HUES64 (cell line): Measurements from ENCODE around the gene CFAP77.

Source experiments
- H3K27ac ChIP-seq: 2 replicates; pipeline ENCODE4 v1.7.0; 2013; ENCODE audit warnings: low read depth, low read length, inconsistent platforms
- H3K27me3 ChIP-seq: 2 replicates; pipeline ENCODE4 v1.6.1; 2013; ENCODE audit warnings: mild to moderate bottlenecking, low read length; ENCODE audit not compliant: insufficient read depth
- H3K36me3 ChIP-seq: 2 replicates; pipeline ENCODE4 v1.6.1; 2013; ENCODE audit warnings: mild to moderate bottlenecking, low read length; ENCODE audit not compliant: insufficient read depth
- H3K4me1 ChIP-seq: 2 replicates; pipeline ENCODE4 v1.6.1; 2013; ENCODE audit warnings: mild to moderate bottlenecking, low read length, moderate library complexity; ENCODE audit not compliant: insufficient read depth
- H3K4me3 ChIP-seq: 2 replicates; pipeline ENCODE4 v1.5.1; 2013; ENCODE audit warnings: mild to moderate bottlenecking, low read length, moderate library complexity
- H3K9ac ChIP-seq: 2 replicates; pipeline ENCODE4 v1.6.1; 2013; ENCODE audit warnings: mild to moderate bottlenecking, low read depth, low read length
- H3K9me3 ChIP-seq: 2 replicates; pipeline ENCODE4 v1.6.1; 2013; ENCODE audit warnings: low read depth, low read length; ENCODE audit not compliant: insufficient read depth
- WGBS: fragments of 150-250, 120-280 bp; methylation state at CpG from one replicate; pipeline ENCODE4 v1.1.7; 2013; ENCODE audit warnings: missing lambda C conversion rate; 5-methylcytosine and 5-hydroxymethylcytosine counted together

The CFAP77 gene

DNA sequence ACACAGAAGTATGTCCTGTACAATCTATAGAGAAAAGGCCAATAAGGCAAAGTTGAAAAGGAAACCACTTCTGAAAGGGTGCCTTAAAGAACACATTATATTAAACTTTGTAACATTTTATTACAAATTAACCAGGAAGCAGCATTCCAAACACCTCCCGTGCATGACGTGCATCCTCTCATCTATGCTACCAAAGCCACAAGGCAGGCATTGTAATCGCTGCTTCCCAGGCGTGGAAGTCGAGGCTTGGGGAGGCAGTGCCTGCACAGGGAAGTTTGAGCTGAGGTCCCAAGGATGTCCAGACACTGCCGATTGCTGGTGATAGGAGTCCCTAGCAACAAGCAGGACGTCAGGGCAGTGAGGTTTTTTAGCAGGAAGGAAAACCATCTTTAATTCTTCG, 128.1 kb downstream of the CFAP77 start:
- no peaks in the 10 kb centered on the region for H3K36me3 ChIP-seq
- no peak overlapping the region for H3K27ac ChIP-seq
- no peaks in the 10 kb centered on the region for H3K27me3 ChIP-seq
- peaks cover 10% of the 10 kb centered on the region; the same call in 1 of the 2 replicates for H3K9me3 ChIP-seq
- no peak overlapping the region for H3K9ac ChIP-seq
- H3K4me1 ChIP-seq: peaks cover 5% of the 10 kb centered on the region; the same call in 1 of the 2 replicates
- 93% methylated on average over 8 of the region's 8 CpGs for WGBS
- H3K4me3 ChIP-seq: no peak overlapping the region

DNA sequence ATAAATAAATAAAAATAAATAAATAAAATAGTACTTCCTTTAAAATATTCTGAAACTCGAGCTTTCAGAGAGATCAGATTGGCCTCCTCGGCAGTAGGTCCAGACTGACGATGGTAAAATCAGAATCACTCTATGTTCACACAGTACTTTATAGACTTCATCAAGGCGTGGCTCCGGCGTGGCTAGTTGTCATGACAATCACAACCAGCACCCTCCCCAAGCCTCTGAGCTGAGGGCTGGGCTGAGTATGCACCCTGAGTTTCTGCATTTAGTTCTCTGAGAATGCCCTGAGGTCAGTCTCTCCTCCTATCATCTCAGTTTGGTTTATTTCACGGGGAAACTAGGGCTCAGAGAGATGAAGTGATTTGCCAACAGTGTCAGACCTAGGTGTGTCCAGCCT, 129.1 kb downstream of the CFAP77 start:
- no peak overlapping the region for H3K4me3 ChIP-seq
- no peaks in the 10 kb centered on the region for H3K27me3 ChIP-seq
- no peak overlapping the region for H3K9ac ChIP-seq
- peaks cover 10% of the 10 kb centered on the region; the same call in 1 of the 2 replicates for H3K9me3 ChIP-seq
- H3K27ac ChIP-seq: no peak overlapping the region
- H3K4me1 ChIP-seq: peaks cover 12% of the 10 kb centered on the region; the same call in 1 of the 2 replicates
- 91% methylated on average over 7 of the region's 7 CpGs for WGBS
- H3K36me3 ChIP-seq: no peaks in the 10 kb centered on the region

DNA sequence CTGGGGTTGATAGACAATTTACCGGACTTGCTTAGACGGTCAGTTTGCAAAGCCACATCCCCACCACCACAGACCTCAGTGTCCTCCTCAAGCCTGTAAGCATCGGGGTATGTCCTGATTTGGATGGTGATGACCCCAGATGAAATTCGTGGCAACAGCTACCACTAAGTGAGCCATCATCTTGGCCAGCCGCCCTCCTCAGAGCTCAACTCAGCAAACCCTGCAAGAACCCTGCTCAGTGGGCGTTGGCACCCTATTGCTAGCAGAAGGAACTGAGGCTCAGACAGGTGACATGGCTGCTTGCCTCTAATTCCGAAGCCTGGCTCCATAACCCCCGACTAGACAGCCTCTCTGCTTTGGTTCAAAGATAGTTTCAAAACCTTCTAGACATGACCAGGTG, 131.0 kb downstream of the CFAP77 start:
- Histone ChIP-seq H3K9ac (no peak overlapping the region), H3K36me3 (no peaks in the 10 kb centered on the region), H3K9me3 (no peaks in the 10 kb centered on the region), H3K27me3 (no peaks in the 10 kb centered on the region), H3K4me3 (no peak overlapping the region), H3K4me1 (peaks cover 12% of the 10 kb centered on the region; the same call in 1 of the 2 replicates), H3K27ac (no peak overlapping the region)
- 94% methylated on average over 8 of the region's 8 CpGs for WGBS

DNA sequence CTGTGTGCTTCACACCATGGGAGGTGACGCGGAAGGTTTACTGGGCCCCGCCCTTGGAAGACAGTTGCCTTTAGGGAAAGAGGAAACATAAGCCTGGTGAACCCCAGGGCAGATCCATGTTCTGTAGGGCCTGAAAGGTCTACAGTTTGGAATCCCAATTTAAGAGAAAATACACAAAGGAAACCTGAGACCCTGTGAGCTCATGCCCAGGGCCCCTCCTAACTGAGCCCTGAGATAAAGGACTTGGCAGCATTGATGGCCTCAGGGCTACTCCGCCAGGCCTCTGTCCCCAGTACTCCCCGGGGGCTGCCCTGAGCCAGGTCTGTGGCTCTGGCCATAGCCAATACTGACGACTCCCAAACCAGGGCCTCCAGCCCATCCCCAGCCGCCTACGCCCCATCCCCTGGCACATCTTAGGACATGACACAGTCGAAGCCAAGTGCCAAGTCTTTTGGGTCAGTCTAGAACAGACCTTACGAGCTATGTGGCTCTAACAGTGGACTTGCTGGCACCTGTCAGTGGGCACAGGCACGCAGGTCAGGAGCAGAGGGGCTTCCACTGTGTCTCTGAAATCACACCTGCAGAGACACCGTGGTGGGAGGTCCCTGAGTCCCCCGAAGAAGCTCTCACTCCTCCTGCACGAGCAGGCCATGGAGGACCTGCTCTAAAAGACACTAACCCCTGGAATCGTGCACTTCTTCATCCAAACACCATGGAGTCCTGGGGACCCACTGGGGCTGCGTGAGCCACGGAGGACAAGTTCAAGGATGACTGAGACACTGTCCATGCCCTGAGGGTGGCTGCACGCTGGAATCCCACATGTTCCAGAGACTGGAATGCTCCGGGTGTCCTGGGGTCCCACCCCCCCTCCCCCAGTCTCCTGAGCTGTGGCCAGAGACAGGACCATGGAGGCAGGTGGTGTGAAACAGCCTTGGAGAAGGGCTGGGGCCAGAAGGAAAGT, 132.1 kb downstream of the CFAP77 start:
- 91% methylated on average over 19 of the region's 19 CpGs for WGBS
- H3K27ac ChIP-seq: no peak overlapping the region
- no peaks in the 10 kb centered on the region for H3K36me3 ChIP-seq
- H3K9ac ChIP-seq: no peak overlapping the region
- H3K4me3 ChIP-seq: no peak overlapping the region
- H3K9me3 ChIP-seq: no peaks in the 10 kb centered on the region
- H3K4me1 ChIP-seq: peaks cover 12% of the 10 kb centered on the region; the same call in 1 of the 2 replicates
- H3K27me3 ChIP-seq: no peaks in the 10 kb centered on the region

DNA sequence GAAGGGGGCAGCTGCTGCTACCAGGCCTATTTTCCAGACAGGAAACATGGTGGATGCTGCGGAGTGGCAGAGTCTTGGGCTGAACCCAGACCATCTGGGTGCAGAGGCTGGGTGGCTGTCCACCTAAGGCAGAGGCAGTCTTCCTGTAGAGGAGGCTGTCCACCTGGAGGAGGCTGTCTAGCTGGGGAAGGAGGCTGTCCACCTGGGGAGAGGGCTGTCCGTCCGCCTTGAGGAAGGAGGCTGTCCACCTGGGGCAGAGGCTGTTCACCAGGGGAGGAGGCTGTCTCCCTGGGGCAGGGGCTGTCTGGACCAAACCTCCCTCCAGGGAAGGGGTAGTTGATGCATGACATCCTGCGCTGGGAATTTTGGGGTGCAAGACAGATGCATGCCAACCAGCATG, 133.2 kb downstream of the CFAP77 start:
- Histone ChIP-seq H3K36me3 (no peaks in the 10 kb centered on the region), H3K4me3 (no peak overlapping the region), H3K4me1 (peaks cover 12% of the 10 kb centered on the region; the same call in 1 of the 2 replicates), H3K9ac (no peak overlapping the region), H3K27ac (no peak overlapping the region), H3K27me3 (no peaks in the 10 kb centered on the region), H3K9me3 (no peaks in the 10 kb centered on the region)
- whole genome bisulfite sequencing: 97% methylated on average over 4 of the region's 4 CpGs

DNA sequence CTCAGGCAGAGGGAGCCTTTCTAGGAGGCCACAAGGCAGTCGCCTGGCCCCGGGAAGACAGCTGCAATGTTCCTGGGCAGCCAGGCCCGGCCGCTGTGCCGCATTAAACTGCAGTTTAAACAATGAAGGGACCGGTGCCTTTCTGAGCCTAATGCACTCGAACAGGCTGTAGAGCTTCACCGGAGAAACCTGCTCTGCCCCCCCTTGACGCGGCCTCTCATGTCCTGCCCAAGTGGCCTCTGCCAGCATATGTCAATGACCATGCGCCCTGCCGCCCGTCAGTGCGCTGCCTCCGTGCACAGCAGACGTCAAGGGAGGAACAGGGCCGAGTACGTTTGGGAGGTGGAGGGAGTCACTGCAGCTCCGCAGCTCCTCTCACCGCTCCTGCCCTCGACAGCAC, 133.9 kb downstream of the CFAP77 start:
- WGBS: 85% methylated on average over 21 of the region's 21 CpGs
- no peak overlapping the region for H3K9ac ChIP-seq

DNA sequence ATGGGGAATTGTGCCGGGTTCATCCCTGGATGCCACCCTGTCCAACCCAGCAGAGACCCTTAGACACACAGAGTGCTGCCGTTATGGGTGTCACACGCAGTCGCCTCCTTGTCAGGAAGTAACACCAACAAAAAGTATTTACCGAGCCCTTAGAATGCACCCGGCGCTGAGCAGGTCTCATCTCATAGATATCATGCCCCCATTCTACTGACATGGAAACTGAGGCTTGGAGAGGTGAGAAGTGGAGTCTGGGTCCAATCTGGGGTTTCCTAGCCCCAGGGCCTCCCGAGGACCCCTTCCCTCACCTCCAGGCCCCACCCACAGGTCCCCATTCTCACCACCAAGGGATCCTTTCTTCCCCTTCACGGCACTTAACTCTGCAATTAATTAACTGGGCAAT, 135.6 kb downstream of the CFAP77 start:
- no peak overlapping the region for H3K27ac ChIP-seq
- no peak overlapping the region for H3K9ac ChIP-seq
- 91% methylated on average over 9 of the region's 9 CpGs for WGBS
- no peaks in the 10 kb centered on the region for H3K27me3 ChIP-seq
- no peaks in the 10 kb centered on the region for H3K36me3 ChIP-seq
- H3K4me3 ChIP-seq: no peak overlapping the region
- peaks cover 7% of the 10 kb centered on the region; the same call in 1 of the 2 replicates for H3K4me1 ChIP-seq
- no peaks in the 10 kb centered on the region for H3K9me3 ChIP-seq

More for the DNA sequence above, 133.9 kb downstream of the CFAP77 start:
- H3K9me3 ChIP-seq: no peaks in the 10 kb centered on the region
- no peak overlapping the region for H3K4me3 ChIP-seq
- peaks cover 12% of the 10 kb centered on the region; the same call in 1 of the 2 replicates for H3K4me1 ChIP-seq
- no peaks in the 10 kb centered on the region for H3K27me3 ChIP-seq
- H3K27ac ChIP-seq: no peak overlapping the region
- H3K36me3 ChIP-seq: no peaks in the 10 kb centered on the region

DNA sequence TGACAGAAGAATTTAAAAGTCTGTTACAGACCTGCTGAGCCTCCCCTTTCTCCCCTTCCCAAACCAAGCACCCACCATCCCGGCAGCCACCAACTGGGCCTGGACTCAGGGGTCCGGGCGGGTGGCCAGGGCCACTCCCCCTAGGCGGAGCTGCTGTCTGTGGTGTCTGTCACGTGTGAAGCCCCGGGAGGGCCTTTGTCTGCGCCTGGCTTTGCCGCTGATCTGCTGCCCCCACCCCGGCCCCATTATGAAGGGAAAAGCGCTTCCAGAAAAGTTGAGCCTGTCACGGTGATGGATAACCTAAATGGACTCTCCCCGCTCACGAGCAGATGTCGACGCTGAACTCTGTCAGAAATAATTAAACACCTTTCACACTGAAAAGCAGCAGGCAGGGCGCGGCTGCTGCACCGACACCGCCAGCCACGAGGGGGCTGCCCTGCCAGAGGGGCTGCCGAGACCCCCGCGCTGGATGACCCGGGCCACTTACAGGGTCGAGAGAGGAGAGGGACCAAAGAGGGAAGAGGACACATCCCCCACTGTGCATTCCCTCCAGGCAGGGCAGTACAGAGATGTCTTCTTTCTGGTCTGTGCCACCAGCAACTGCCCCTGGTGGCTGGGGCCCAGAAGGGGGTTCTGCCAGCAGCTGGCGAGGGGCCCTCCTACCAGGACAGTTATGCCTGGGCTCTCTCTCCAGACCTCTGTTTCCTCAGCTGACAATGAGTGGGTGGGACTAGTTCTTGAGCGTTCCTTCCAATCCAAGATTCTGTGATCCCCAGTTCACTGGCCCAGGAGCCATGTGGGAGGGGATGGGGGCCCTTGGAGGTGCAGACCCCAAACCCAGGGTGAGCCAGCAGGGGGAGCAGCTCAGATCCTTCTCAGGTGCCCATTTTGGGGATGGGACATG, 136.4 kb downstream of the CFAP77 start:
- peaks cover 7% of the 10 kb centered on the region; the same call in 1 of the 2 replicates for H3K4me1 ChIP-seq
- WGBS: 6% methylated on average over 27 of the region's 27 CpGs
- no peaks in the 10 kb centered on the region for H3K36me3 ChIP-seq
- H3K4me3 ChIP-seq: peak overlapping the region; percentile 56
- H3K9me3 ChIP-seq: no peaks in the 10 kb centered on the region
- no peak overlapping the region; the same call in 1 of the 2 replicates for H3K9ac ChIP-seq
- H3K27ac ChIP-seq: no peak overlapping the region
- H3K27me3 ChIP-seq: no peaks in the 10 kb centered on the region

DNA sequence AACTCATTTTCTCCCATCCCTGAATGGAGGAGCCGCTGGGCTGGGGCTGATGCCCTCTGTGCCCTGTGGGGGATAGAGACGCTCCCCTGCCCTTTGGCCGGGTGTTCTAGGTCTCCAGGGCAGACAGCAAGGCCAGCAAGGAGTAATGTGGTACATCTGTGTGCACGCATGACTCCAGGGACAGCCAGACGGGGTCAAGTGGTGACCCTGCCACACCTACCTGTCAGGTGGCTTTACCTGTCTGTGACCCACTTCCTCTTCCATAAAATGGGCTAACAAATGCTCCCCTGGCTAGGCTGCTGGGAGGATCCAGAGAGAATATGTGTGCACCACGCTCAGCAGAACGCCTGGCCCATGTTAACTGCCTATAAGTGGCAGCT, 137.0 kb downstream of the CFAP77 start:
- H3K27ac ChIP-seq: no peak overlapping the region
- WGBS: 78% methylated on average over 7 of the region's 7 CpGs

DNA sequence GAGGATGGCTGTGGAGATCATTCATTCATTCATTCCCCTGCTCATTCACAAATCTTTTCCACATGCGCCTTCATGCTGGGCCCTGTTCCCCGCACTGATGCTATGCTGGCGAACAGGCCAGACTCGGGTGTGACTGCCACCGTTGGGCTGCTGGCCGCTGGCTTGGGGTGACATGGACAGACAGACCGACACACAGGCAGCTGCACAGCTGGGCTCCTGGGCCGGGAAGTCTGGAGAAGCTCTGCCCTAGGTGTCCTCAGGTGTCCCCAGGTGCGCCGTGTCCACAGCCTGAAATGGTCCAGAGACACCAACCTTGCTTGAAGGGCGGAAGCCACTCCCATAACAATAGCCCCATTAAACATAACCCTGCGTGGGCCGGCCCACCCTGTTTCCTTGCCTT, 137.4 kb downstream of the CFAP77 start:
- Histone ChIP-seq H3K4me1 (peaks cover 7% of the 10 kb centered on the region; the same call in 1 of the 2 replicates), H3K9ac (no peak overlapping the region)
- 93% methylated on average over 13 of the region's 13 CpGs for WGBS

More for the DNA sequence above, 137.0 kb downstream of the CFAP77 start:
- H3K4me3 ChIP-seq: no peak overlapping the region
- H3K27me3 ChIP-seq: no peaks in the 10 kb centered on the region
- peaks cover 7% of the 10 kb centered on the region; the same call in 1 of the 2 replicates for H3K4me1 ChIP-seq
- no peaks in the 10 kb centered on the region for H3K9me3 ChIP-seq
- H3K9ac ChIP-seq: no peak overlapping the region
- H3K36me3 ChIP-seq: no peaks in the 10 kb centered on the region

More for the DNA sequence above, 137.4 kb downstream of the CFAP77 start:
- no peaks in the 10 kb centered on the region for H3K36me3 ChIP-seq
- no peaks in the 10 kb centered on the region for H3K27me3 ChIP-seq
- H3K27ac ChIP-seq: no peak overlapping the region
- no peaks in the 10 kb centered on the region for H3K9me3 ChIP-seq
- no peak overlapping the region for H3K4me3 ChIP-seq
